ENCODE measurements around the gene RFPL1.
"Not testable (repeated sequence)": the region's sequence is repeated elsewhere in the genome, so short reads cannot be mapped to it uniquely, and the experiment has no call there.

RFPL1 gene

DNA sequence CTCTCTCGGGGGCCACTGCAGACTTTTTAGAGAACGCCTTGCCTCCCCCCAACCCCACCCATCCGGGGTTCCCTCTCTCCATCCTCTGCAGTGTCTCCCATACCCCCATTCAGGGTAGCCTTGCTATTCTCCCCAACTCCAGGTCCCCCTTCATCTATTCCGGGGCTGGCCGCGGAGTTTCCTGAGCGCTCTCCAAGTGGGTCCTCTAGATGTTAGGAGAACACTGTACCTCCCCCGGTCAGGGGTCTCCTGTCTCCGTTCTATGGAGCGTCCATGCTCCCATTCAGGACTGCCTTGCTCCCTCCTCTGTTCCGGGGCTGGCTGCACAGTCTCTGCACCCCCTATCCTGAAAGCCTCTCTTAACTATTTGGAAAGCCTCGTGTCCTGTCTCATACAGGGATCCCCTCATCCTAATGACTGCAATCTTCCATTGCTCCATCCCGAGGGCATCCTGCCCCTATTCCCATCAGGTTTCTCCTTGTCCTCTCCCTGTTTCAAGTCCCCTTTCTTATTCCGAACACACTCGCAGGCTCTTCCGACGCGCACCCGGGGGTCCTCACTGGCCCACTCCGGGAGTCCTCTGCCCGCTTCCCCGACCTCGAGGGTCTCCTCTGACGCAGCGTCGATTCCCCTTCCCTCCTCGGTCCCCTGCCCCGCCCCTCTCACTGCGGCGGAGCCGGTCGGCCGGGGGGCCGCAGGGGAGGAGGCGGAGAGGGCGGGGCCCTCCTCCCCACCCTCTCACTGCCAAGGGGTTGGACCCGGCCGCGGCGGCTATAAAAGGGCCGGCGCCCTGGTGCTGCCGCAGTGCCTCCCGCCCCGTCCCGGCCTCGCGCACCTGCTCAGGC, 41.3 kb downstream of the RFPL1 start, which contains the start of gene NEFH:
Gene NEFH (plus strand): TSS at position 802 of the 845 bp plus-strand sequence. CDS start 45 bp downstream, outside the sequence.
- DNase-seq: peak; percentile 43

GRCh38 chr22:29480262-29480511, 41.8 kb downstream of the RFPL1 start:
- no peak for DNase-seq

DNA sequence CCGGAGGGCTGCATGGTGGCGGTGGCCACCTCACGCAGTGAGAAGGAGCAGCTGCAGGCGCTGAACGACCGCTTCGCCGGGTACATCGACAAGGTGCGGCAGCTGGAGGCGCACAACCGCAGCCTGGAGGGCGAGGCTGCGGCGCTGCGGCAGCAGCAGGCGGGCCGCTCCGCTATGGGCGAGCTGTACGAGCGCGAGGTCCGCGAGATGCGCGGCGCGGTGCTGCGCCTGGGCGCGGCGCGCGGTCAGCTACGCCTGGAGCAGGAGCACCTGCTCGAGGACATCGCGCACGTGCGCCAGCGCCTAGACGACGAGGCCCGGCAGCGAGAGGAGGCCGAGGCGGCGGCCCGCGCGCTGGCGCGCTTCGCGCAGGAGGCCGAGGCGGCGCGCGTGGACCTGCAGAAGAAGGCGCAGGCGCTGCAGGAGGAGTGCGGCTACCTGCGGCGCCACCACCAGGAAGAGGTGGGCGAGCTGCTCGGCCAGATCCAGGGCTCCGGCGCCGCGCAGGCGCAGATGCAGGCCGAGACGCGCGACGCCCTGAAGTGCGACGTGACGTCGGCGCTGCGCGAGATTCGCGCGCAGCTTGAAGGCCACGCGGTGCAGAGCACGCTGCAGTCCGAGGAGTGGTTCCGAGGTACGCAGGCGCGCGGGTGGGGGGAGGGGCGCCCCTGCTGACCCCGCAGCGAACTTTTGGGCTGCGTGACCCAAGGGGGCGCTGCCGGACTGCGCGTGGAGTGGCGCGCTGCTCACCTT, 42.3 kb downstream of the RFPL1 start:
- DNase-seq: no peak

DNA sequence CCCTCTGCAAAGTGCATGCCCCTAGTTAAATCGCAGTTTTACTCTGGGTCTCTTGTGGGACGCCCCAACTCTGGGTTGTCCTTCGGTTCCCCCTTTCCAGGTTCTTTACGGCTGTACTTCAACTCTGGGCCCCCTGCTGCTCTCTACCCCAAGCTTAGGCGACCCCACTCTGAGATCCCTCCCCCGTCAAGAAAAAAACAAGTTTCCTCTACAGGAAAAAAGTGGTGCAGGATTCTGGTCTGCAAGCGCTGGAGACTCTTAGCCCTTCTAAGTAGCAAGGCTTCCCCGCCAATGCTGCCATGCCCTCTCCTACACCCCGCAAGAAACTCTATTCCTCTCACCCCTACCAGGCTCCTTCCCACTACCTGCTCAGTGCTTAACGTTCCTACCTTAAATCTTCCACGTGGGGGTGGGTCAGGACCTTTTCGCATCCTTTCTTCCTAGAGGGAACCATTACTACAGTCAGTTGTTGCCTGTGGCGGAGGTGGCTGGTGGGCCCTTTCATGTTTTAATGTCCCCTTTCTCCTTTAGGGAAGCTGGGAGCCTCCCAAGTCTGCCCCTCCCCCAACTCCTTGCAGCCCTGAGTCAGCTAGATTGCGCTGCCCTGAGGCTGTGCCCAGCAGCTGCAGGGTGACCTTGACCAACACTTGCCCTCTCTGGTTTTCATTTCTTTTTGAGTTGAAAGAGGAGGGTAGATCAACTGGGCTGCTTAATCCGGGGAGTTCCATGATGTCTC, 43.0 kb downstream of the RFPL1 start:
- no peak for DNase-seq

GRCh38 chr22:29482253-29482652, 43.9 kb downstream of the RFPL1 start:
- no peak for DNase-seq

GRCh38 chr22:29482726-29483125, 44.3 kb downstream of the RFPL1 start:
- no peak for DNase-seq

DNA sequence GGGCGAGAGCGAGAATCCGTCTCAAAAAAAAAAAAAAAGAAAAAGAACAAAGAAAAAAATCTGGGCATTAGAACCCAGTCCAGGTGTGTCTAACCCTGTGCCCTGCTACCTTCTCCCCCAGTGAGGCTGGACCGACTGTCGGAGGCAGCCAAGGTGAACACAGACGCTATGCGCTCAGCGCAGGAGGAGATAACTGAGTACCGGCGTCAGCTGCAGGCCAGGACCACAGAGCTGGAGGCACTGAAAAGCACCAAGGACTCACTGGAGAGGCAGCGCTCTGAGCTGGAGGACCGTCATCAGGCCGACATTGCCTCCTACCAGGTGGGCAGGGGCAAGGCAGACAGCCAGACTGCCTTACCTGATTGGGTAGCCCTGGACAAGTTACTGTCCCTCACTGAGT, 44.9 kb downstream of the RFPL1 start:
- no peak for DNase-seq

DNA sequence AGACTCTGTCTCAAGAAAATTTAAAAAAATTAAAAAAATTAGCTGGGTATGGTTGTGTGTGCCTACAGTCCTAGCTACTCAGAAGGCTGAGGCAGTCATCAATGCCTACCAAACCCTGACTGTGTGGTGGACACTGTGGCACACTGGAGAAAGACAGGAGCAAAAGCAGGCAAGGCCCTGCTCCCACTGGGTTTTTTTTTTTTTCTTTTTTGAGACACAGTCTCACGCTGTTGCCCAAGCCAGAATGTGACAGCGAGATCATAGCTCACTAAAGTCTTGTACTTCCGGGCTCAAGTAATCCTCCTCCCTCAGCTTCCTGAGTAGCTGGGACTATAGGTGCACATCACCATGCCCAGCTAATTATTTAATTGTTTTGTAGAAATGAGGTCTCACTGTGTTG, 46.3 kb downstream of the RFPL1 start:
- no peak for DNase-seq

GRCh38 chr22:29485448-29485847, 47.1 kb downstream of the RFPL1 start:
- DNase-seq: no peak

DNA sequence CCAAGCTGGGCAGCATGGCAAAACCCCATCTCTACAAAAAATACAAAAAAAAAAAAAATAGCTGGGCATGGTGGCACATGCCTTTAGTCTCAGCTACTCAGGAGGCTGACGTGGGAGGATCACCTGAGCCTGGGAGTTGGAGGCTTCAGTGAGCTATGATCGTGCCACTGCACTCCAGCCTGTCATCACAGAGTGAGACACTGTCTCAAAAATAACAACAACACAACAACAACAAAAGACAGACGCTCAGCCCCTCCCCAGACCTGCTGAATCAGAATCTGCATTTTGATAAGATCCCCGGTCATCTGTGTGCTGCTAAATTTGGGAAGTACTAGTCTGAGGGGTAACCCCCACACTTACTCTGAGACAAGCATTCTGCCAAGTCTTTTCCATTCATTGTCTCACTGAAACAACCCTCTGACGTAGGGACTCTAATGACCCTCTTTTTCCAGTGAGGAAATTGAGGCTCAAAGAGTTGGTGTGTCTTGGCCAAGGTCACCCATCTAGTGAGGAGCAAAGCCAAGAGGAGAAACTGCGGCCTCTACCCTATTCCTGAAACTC, 49.1 kb downstream of the RFPL1 start:
- no peak for DNase-seq

DNA sequence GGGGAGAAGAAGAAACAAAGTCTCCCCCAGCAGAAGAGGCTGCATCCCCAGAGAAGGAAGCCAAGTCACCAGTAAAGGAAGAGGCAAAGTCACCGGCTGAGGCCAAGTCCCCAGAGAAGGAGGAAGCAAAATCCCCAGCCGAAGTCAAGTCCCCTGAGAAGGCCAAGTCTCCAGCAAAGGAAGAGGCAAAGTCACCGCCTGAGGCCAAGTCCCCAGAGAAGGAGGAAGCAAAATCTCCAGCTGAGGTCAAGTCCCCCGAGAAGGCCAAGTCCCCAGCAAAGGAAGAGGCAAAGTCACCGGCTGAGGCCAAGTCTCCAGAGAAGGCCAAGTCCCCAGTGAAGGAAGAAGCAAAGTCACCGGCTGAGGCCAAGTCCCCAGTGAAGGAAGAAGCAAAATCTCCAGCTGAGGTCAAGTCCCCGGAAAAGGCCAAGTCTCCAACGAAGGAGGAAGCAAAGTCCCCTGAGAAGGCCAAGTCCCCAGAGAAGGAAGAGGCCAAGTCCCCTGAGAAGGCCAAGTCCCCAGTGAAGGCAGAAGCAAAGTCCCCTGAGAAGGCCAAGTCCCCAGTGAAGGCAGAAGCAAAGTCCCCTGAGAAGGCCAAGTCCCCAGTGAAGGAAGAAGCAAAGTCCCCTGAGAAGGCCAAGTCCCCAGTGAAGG, 50.9 kb downstream of the RFPL1 start:
- DNase-seq: not testable (repeated sequence)

DNA sequence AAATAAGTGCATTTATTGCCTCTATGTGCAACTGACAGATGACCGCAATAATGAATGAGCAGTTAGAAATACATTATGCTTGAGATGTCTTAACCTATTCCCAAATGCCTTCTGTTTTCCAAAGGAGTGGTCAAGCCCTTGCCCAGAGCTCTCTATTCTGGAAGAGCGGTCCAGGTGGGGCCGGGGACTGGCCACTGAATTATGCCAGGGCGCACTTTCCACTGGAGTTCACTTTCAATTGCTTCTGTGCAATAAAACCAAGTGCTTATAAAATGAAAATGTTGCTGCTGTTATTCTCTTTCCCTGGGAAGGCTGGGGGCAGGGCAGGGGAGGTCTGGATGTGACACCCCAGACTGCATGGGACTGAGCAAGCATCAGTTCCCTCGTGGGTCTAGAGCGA, 52.6 kb downstream of the RFPL1 start:
- no peak for DNase-seq
